ENCODE data around the gene PTPRT.

PTPRT gene

DNA sequence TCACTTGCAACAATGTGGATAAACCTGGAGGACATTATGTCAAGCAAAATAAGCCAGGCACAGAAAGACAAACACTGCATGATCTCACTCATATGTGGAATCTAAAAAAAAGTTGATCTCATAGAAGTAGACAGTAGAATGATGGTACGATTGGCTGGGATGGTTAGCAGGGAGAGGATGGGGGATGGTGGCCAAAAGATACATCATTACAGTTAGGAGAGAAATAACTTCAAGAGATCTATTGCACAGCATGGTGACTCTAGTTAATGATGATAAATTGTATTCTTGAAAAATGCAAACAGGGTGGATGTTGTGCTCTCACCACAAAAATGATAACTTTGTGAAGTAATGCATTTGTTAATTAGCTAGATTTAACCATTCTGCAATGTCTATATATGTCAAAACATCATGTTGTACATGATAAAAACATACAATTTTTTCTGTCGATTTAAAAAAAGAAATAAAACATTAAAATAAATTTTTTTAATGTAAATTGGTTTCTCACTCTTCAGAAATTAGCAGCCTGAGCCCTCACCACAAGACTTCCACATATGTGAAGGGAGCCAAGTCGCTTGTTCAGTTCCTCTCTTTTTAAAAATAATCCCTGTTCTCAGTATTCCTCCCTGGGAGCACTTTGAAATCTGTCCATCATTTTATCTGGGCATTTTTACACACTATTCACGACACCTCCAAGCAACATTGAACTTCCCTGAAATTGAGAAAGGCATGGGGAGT lies 34.2 kb downstream of the PTPRT start:
- H4K20me1 ChIP-seq (ENCODE audit: insufficient read depth, low read length) = no peaks in the 10 kb centered on the region
- no peak overlapping the region for H3K27ac ChIP-seq (ENCODE audit: low read length)
- no peak overlapping the region for H3K4me3 ChIP-seq (ENCODE audit: low read length)
- no peak overlapping the region for H3K4me2 ChIP-seq (ENCODE audit: low read depth, low read length)
- no peaks in the 10 kb centered on the region for H3K9me2 ChIP-seq (replicated peaks; ENCODE audit: insufficient read depth, low read length)
- no peak overlapping the region for H3K9ac ChIP-seq (ENCODE audit: low read length)
- no peaks in the 10 kb centered on the region for H3F3A ChIP-seq (ENCODE audit: insufficient read depth, low read length)
- H3K79me2 ChIP-seq (ENCODE audit: low read length) = no peaks in the 10 kb centered on the region
- DNase-seq = no peak
- no peaks in the 10 kb centered on the region for H3K36me3 ChIP-seq (replicated peaks; ENCODE audit: insufficient read depth, low read length)
- H3K4me1 ChIP-seq (ENCODE audit: low read length) = no peaks in the 10 kb centered on the region
- H3K9me3 ChIP-seq (replicated peaks; ENCODE audit: insufficient read depth, low read length) = no peaks in the 10 kb centered on the region
- no peaks in the 10 kb centered on the region for H3K27me3 ChIP-seq (replicated peaks; ENCODE audit: insufficient read depth, low read length)
- no peak for TF ChIP-seq EZH2 (optimal IDR thresholded peaks at IDR 0.05; ENCODE audit: low read depth, low read length)
- TF ChIP-seq, protein P1, sequence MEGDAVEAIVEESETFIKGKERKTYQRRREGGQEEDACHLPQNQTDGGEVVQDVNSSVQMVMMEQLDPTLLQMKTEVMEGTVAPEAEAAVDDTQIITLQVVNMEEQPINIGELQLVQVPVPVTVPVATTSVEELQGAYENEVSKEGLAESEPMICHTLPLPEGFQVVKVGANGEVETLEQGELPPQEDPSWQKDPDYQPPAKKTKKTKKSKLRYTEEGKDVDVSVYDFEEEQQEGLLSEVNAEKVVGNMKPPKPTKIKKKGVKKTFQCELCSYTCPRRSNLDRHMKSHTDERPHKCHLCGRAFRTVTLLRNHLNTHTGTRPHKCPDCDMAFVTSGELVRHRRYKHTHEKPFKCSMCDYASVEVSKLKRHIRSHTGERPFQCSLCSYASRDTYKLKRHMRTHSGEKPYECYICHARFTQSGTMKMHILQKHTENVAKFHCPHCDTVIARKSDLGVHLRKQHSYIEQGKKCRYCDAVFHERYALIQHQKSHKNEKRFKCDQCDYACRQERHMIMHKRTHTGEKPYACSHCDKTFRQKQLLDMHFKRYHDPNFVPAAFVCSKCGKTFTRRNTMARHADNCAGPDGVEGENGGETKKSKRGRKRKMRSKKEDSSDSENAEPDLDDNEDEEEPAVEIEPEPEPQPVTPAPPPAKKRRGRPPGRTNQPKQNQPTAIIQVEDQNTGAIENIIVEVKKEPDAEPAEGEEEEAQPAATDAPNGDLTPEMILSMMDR (IDR thresholded peaks at IDR 0.05; ENCODE audit: low read length) = no peak
- TF ChIP-seq EZH2phosphoT487 (IDR thresholded peaks at IDR 0.05; ENCODE audit: low read length) = no peak
- no peak overlapping the region for H2AFZ ChIP-seq (ENCODE audit: low read length)

DNA sequence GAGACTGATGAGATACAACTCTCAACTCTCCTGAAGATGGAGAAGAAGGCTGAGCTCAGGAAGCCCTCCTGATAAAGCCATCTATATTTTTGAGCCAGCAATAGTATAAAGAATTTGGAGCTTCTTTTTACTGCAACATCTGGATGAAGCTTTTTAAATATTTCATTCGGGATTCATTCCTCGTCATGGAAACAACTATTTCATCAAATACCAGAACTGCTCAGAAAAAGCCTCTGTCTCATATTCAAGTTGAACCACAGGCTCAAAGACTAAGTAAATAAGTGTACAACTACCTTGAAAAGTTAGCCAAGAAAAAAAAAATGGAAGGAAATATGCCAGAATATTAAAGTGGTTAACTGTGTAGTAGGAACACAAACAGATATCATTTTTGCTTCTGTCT lies 37.8 kb downstream of the PTPRT start:
- Histone ChIP-seq H2AFZ (ENCODE audit: low read length) (no peak overlapping the region), H3K4me1 (ENCODE audit: low read length) (no peaks in the 10 kb centered on the region), H3K27me3 (replicated peaks; ENCODE audit: insufficient read depth, low read length) (no peaks in the 10 kb centered on the region), H3K9me3 (replicated peaks; ENCODE audit: insufficient read depth, low read length) (no peaks in the 10 kb centered on the region), H3F3A (ENCODE audit: insufficient read depth, low read length) (no peaks in the 10 kb centered on the region), H4K20me1 (ENCODE audit: insufficient read depth, low read length) (no peaks in the 10 kb centered on the region), H3K9me2 (replicated peaks; ENCODE audit: insufficient read depth, low read length) (no peaks in the 10 kb centered on the region), H3K4me2 (ENCODE audit: low read depth, low read length) (no peak overlapping the region), H3K79me2 (ENCODE audit: low read length) (no peaks in the 10 kb centered on the region), H3K9ac (ENCODE audit: low read length) (no peak overlapping the region), H3K36me3 (replicated peaks; ENCODE audit: insufficient read depth, low read length) (no peaks in the 10 kb centered on the region), H3K27ac (ENCODE audit: low read length) (no peak overlapping the region), H3K4me3 (ENCODE audit: low read length) (no peak overlapping the region)
- DNase-seq = no peak
- TF ChIP-seq EZH2 (optimal IDR thresholded peaks at IDR 0.05; ENCODE audit: low read depth, low read length) = no peak
- TF ChIP-seq, protein P1 (IDR thresholded peaks at IDR 0.05; ENCODE audit: low read length) = no peak
- TF ChIP-seq EZH2phosphoT487 (IDR thresholded peaks at IDR 0.05; ENCODE audit: low read length) = no peak

DNA sequence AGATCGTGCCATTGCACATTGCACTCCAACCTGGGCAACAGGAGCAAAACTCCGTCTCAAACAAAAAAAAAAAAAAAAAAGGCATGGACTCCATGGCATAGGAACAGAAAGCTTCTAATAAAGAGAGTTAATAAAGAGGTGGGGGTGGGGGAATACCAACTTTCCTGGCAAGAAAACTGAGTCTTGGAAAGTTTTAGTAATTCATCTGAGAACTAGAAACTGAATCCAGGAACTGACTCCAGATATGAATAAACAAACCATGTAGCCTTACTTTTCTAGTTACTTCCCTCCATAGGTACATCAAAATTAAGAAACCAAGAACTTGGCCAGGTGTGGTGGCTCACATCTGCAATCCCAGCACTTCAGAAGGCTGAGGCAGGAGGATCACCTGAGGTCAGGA lies 38.5 kb downstream of the PTPRT start:
- no peaks in the 10 kb centered on the region for H3K4me1 ChIP-seq (ENCODE audit: low read length)
- H3K9ac ChIP-seq (ENCODE audit: low read length) = no peak overlapping the region
- H3K4me3 ChIP-seq (ENCODE audit: low read length) = no peak overlapping the region
- TF ChIP-seq EZH2phosphoT487 (IDR thresholded peaks at IDR 0.05; ENCODE audit: low read length) (no peak), EZH2 (optimal IDR thresholded peaks at IDR 0.05; ENCODE audit: low read depth, low read length) (no peak)
- TF ChIP-seq, protein P1 (IDR thresholded peaks at IDR 0.05; ENCODE audit: low read length) = no peak
- no peak overlapping the region for H3K27ac ChIP-seq (ENCODE audit: low read length)
- no peaks in the 10 kb centered on the region for H3K9me2 ChIP-seq (replicated peaks; ENCODE audit: insufficient read depth, low read length)
- no peaks in the 10 kb centered on the region for H3K9me3 ChIP-seq (replicated peaks; ENCODE audit: insufficient read depth, low read length)
- H3K4me2 ChIP-seq (ENCODE audit: low read depth, low read length) = no peak overlapping the region
- H3F3A ChIP-seq (ENCODE audit: insufficient read depth, low read length) = no peaks in the 10 kb centered on the region
- DNase-seq = no peak
- H2AFZ ChIP-seq (ENCODE audit: low read length) = no peak overlapping the region
- no peaks in the 10 kb centered on the region for H3K27me3 ChIP-seq (replicated peaks; ENCODE audit: insufficient read depth, low read length)
- H3K79me2 ChIP-seq (ENCODE audit: low read length) = no peaks in the 10 kb centered on the region
- H4K20me1 ChIP-seq (ENCODE audit: insufficient read depth, low read length) = no peaks in the 10 kb centered on the region
- H3K36me3 ChIP-seq (replicated peaks; ENCODE audit: insufficient read depth, low read length) = no peaks in the 10 kb centered on the region

Data from MM.1S (cell line).